GM12878 (cell line): ENCODE data around the gene NDE1. TPM values are rescaled to one million over a fixed set of nuclear protein-coding genes. Genes with fewer than 3 reads are reported as not detected.

ENCODE experiments used
- ATAC-seq: fragments of 200-7000 bp; cut with Tn5 transposase; 3 replicates; pipeline ENCODE4 v1.9.1; 2020; ENCODE audit warnings: mild to moderate bottlenecking, moderate library complexity
- BruUV-seq: library from RNA; stranded (reverse); fragments of 400-500 nt; replicated peaks from 2 replicates; lab custom pipeline; 2021; lab: Mats Ljungman, UMichigan
- CTCF ChIA-PET: fragments of 300-600 bp; sonication (Branson Sonifier 250); formaldehyde crosslinking; extraction: SDS; loops from one replicate; lab custom pipeline; 2021; ENCODE audit warnings: inconsistent platforms; lab: Yijun Ruan, JAX
- POLR2A ChIA-PET: fragments of 350-600 bp; formaldehyde crosslinking; extraction: SDS; loops from one replicate; lab custom pipeline; 2021; ENCODE audit warnings: inconsistent platforms; lab: Charles Lee
- RAD21 ChIA-PET: fragments of 300-600 bp; sonication (Branson Sonifier 250); formaldehyde crosslinking; loops from one replicate; lab custom pipeline; 2023; ENCODE audit warnings: antibody characterized with exemption; ENCODE audit not compliant: unreplicated experiment; lab: Charles Lee
- SMC1A ChIA-PET: fragments of 300-600 bp; sonication (Branson Sonifier 250); formaldehyde crosslinking; loops from one replicate; lab custom pipeline; 2023; ENCODE audit not compliant: unreplicated experiment, uncharacterized antibody; lab: Charles Lee
- DNase-seq: peaks from one replicate; pipeline ENCODE4 v3.0.0-alpha.2; 2011; ENCODE audit warnings: low read depth, low spot score
- FAIRE-seq: peaks from 3 replicates; lab custom pipeline; 2011; peaks lifted over from hg19 to GRCh38; lab: Jason Lieb, UNC
- H2AFZ ChIP-seq: 2 replicates; pipeline ENCODE4 v1.6.0; 2011; ENCODE audit warnings: low read depth, low read length, control low read depth; ENCODE audit not compliant: control insufficient read depth
- H3K27ac ChIP-seq: 2 replicates; pipeline ENCODE4 v1.5.1; 2011; ENCODE audit warnings: control low read depth; ENCODE audit not compliant: control insufficient read depth, insufficient read depth
- H3K27me3 ChIP-seq, 2 experiments: replicated peaks in 1 of 2; 2 replicates each; pipeline versions ENCODE4 v1.6.0 to v1.6.1; 2011; ENCODE audit warnings: low read length in 1 of 2; ENCODE audit not compliant: control insufficient read depth in 2 of 2, insufficient read depth in 2 of 2
- H3K36me3 ChIP-seq, 2 experiments: 2 replicates each; pipeline ENCODE4 v1.5.1; 2011; ENCODE audit warnings: low read length in 1 of 2; ENCODE audit not compliant: control insufficient read depth in 2 of 2, insufficient read depth in 2 of 2
- H3K4me1 ChIP-seq: 2 replicates; pipeline ENCODE4 v1.6.1; 2011; ENCODE audit warnings: mild to moderate bottlenecking, low read length, moderate library complexity, mixed read lengths; ENCODE audit not compliant: control insufficient read depth, insufficient read depth
- H3K4me2 ChIP-seq: 2 replicates; pipeline ENCODE4 v1.6.0; 2011; ENCODE audit warnings: control low read depth; ENCODE audit not compliant: control insufficient read depth, insufficient read depth
- H3K4me3 ChIP-seq: fragments of 200-600 bp; sonication (generic); 2 replicates; pipeline ENCODE4 v1.5.1; 2016
- H3K79me2 ChIP-seq: 2 replicates; pipeline ENCODE4 v1.6.0; 2011; ENCODE audit warnings: low read length; ENCODE audit not compliant: control insufficient read depth, insufficient read depth
- H3K9ac ChIP-seq: 2 replicates; pipeline ENCODE4 v1.8.0; 2011; ENCODE audit warnings: low read length, control low read depth, mixed read lengths; ENCODE audit not compliant: control insufficient read depth, insufficient read depth
- H3K9me3 ChIP-seq: replicated peaks from 3 replicates; pipeline ENCODE4 v1.5.1; 2011; ENCODE audit warnings: mild to moderate bottlenecking, low read length; ENCODE audit not compliant: control insufficient read depth, insufficient read depth
- H4K20me1 ChIP-seq: 2 replicates; pipeline ENCODE4 v1.6.0; 2011; ENCODE audit not compliant: control insufficient read depth, insufficient read depth
- ATF7 ChIP-seq: fragments of 450-650 bp; IDR thresholded peaks from 2 replicates; pipeline ENCODE4 v1.6.1; 2016; ENCODE audit warnings: low read depth, mild to moderate bottlenecking
- BRCA1 ChIP-seq: IDR thresholded peaks from 2 replicates; pipeline ENCODE4 v1.6.1; 2011; ENCODE audit warnings: low read depth, low read length, improper control_type of control experiment
- CREM ChIP-seq: IDR thresholded peaks from 2 replicates; pipeline ENCODE4 v1.6.1; 2014; ENCODE audit warnings: antibody characterized with exemption, low read depth
- FOXM1 ChIP-seq: IDR thresholded peaks from 2 replicates; pipeline ENCODE4 v1.6.1; 2012; ENCODE audit warnings: low read depth, mild to moderate bottlenecking, inconsistent platforms, low read length, moderate library complexity
- HDAC6 ChIP-seq: fragments of 200-600 bp; sonication (generic); IDR thresholded peaks from one replicate; pipeline ENCODE4 v1.8.0; 2017; ENCODE audit warnings: antibody characterized with exemption; ENCODE audit not compliant: unreplicated experiment
- HDGF ChIP-seq: fragments of 450-650 bp; IDR thresholded peaks from 2 replicates; pipeline ENCODE4 v1.6.1; 2016; ENCODE audit warnings: antibody characterized with exemption
- IKZF2 ChIP-seq, 2 experiments: fragments of 450-650 bp; IDR thresholded peaks; 2 replicates each; pipeline ENCODE4 v1.6.1; 2017; ENCODE audit warnings: mild to moderate bottlenecking in 2 of 2, moderate library complexity in 2 of 2
- IRF3 ChIP-seq: fragments of 450-650 bp; IDR thresholded peaks from 2 replicates; pipeline ENCODE4 v1.6.1; 2014; ENCODE audit warnings: mild to moderate bottlenecking
- MAX ChIP-seq: IDR thresholded peaks from 2 replicates; pipeline ENCODE4 v1.6.1; 2012; ENCODE audit warnings: low read depth, low read length, improper control_type of control experiment
- POLR2A ChIP-seq: IDR thresholded peaks from 2 replicates; pipeline ENCODE4 v1.6.1; 2011; ENCODE audit warnings: low read depth, mild to moderate bottlenecking, low read length
- RCOR1 ChIP-seq: conservative IDR thresholded peaks from 2 replicates; pipeline ENCODE4 v1.6.1; 2012; ENCODE audit warnings: low read depth, low read length, improper control_type of control experiment
- RELA ChIP-seq: fragments of 450-650 bp; IDR thresholded peaks from 2 replicates; pipeline ENCODE4 v1.8.0; 2014; ENCODE audit warnings: borderline replicate concordance; ENCODE audit not compliant: partially characterized antibody
- SMARCA5 ChIP-seq: fragments of 450-650 bp; IDR thresholded peaks from 2 replicates; pipeline ENCODE4 v1.6.1; 2017; ENCODE audit warnings: mild to moderate bottlenecking
- STAT3 ChIP-seq: IDR thresholded peaks from 2 replicates; pipeline ENCODE4 v1.6.1; 2011; ENCODE audit warnings: low read depth, low read length, improper control_type of control experiment
- ZNF217 ChIP-seq: fragments of 450-650 bp; IDR thresholded peaks from 2 replicates; pipeline ENCODE4 v1.6.1; 2017; ENCODE audit warnings: antibody characterized with exemption, mild to moderate bottlenecking
- ZNF687 ChIP-seq: fragments of 450-650 bp; IDR thresholded peaks from 2 replicates; pipeline ENCODE4 v1.6.1; 2017; ENCODE audit warnings: mild to moderate bottlenecking, moderate library complexity
- WGBS: methylation state at CpG from one replicate; pipeline ENCODE4 v1.1.6; 2016; ENCODE audit warnings: low lambda C conversion rate; ENCODE audit not compliant: insufficient replicate concordance, insufficient coverage; ENCODE audit errors: missing lambda C conversion rate; 5-methylcytosine and 5-hydroxymethylcytosine counted together
- in situ Hi-C: fragments of 300-500 bp; cut with MboI; formaldehyde crosslinking; loops from 9 replicates; pipeline ENCODE4 v1.14.3; 2018; ENCODE audit warnings: mixed read lengths
- intact Hi-C: fragments of 100-400 bp; cut with micrococcal nuclease; formaldehyde crosslinking; loops from one replicate; pipeline ENCODE4 v1.14.2; 2022; ENCODE audit not compliant: unreplicated experiment
- polyA plus RNA-seq, 11 experiments: library from polyadenylated mRNA; depleted of rRNA in 4 of 11; unstranded in 6 of 11; stranded (reverse) in 5 of 11; fragments of >200 nt; fragmentation: Nextera tagmentation in 4 of 11; fragmentation: Illumina TruSeq in 1 of 11; extraction: Ambion mirVana in 4 of 11; extraction: Trizol in 1 of 11; gene quantifications; 1 replicate in 1 of 11; 2 replicates in 10 of 11; pipeline versions ENCODE4 v1.2.1 to v1.2.3, GENCODE V29; 2011 to 2016; ENCODE audit warnings: inconsistent platforms in 2 of 11, missing spikeins in 2 of 11, low read depth in 1 of 11
- total RNA-seq, 4 experiments: library from RNA; depleted of rRNA in 3 of 4; stranded (reverse); fragments of >200 nt in 3 of 4; fragmentation: Illumina TruSeq in 1 of 4; extraction: Trizol in 1 of 4; gene quantifications; 2 replicates each; pipeline versions ENCODE4 v1.2.1 to v1.2.3, GENCODE V29; 2013 to 2021

Gene NDE1
- total and polyA plus RNA-seq, 10 of the 15 experiments (the other 5 are each of a cell fraction or from before 2014, with no cell fraction given) = 5.7 to 148 (median 87.8) TPM

GRCh38 chr16:15621456-15621855, 28.6 kb upstream of the NDE1 start:
- Histone ChIP-seq H3K27me3 (no peaks in the 10 kb centered on the region), H4K20me1 (no peaks in the 10 kb centered on the region), H2AFZ (no peak overlapping the region), H3K9ac (no peak overlapping the region), H3K9me3 (no peaks in the 10 kb centered on the region), H3K79me2 (no peaks in the 10 kb centered on the region), H3K36me3 (peaks cover 18 to 46% of the 10 kb centered on the region in 2 experiments), H3K4me3 (no peak overlapping the region), H3K27ac (no peak overlapping the region), H3K4me1 (no peaks in the 10 kb centered on the region), H3K4me2 (no peak overlapping the region)
- ChIA-PET SMC1A (interaction anchor here (0.6 to 1.5 kb wide), 4 partner anchors 15 to 24 kb away, joined by 3 to 6 read pairs (median 4); no protein-coding TSS in a partner anchor), RAD21 (interaction anchor here (0.5 kb wide), 1 partner anchor 14 kb away, joined by 3 read pairs; no protein-coding TSS in a partner anchor), POLR2A (interaction anchor here (1.1 kb wide), 1 partner anchor 13 kb away, joined by 3 read pairs; no protein-coding TSS in a partner anchor), CTCF (interaction anchor here (0.8 kb wide), 1 partner anchor 13 kb away, joined by 3 read pairs; no protein-coding TSS in a partner anchor)
- intact Hi-C loops (no loop called here), in situ Hi-C loops (no loop called here)
- ATAC-seq = no peak
- no TSS peak for BruUV-seq
- FAIRE-seq = no peak
- WGBS = 99% methylated on average over 4 of the region's 4 CpGs
- no peak for TF ChIP-seq FOXM1
- TF ChIP-seq MAX = no peak
- TF ChIP-seq RELA = no peak
- no peak for TF ChIP-seq ZNF217
- TF ChIP-seq ATF7 = no peak
- TF ChIP-seq RCOR1 = no peak
- TF ChIP-seq SMARCA5 = no peak
- TF ChIP-seq ZNF687 = no peak
- TF ChIP-seq HDAC6 = no peak
- no peak for TF ChIP-seq BRCA1
- no peak for TF ChIP-seq IRF3
- TF ChIP-seq STAT3 = no peak
- no peak for TF ChIP-seq CREM
- no peak for TF ChIP-seq HDGF
- no peak for TF ChIP-seq POLR2A
- no peak for TF ChIP-seq IKZF2 (IDR thresholded peaks at IDR 0.05)
- DNase-seq = no peak
